Skeletal muscle cell (primary cell): ENCODE results near the gene PARP4.
"Not testable (repeated sequence)": the region's sequence is repeated elsewhere in the genome, so short reads cannot be mapped to it uniquely, and the experiment has no call there.

Experiments used
- DNase-seq: peaks from one replicate; pipeline ENCODE4 v3.0.0-alpha.2; 2010; ENCODE audit warnings: low read depth
- H3K4me3 ChIP-seq: 2 replicates; pipeline ENCODE4 v1.5.1; 2011; ENCODE audit warnings: low read depth, mild to moderate bottlenecking, control low read depth, low read length, moderate library complexity

PARP4 gene

GRCh38 chr13:24512197-24512907 lies at the start of gene PARP4:
TSS of gene PARP4 (minus strand) at chr13:24512778. CDS start at chr13:24503776, 9,002 bp downstream.
- H3K4me3 ChIP-seq: peak within 1 kb of the TSS; percentile 85
- DNase-seq: peak; percentile 53

GRCh38 chr13:24560579-24561187 lies 48.1 kb upstream of the PARP4 start:
- H3K4me3 ChIP-seq: not testable (repeated sequence)

GRCh38 chr13:24559431-24560218 lies 47.0 kb upstream of the PARP4 start:
- DNase-seq, H3K4me3 ChIP-seq: not testable (repeated sequence)

More at GRCh38 chr13:24560579-24561187, 48.1 kb upstream of the PARP4 start:
- not testable (repeated sequence) for DNase-seq

GRCh38 chr13:24557081-24557480 lies 44.5 kb upstream of the PARP4 start:
- no peak overlapping the region for H3K4me3 ChIP-seq
- peak; percentile 14 for DNase-seq

- H3K4me3 ChIP-seq, DNase-seq: not testable (repeated sequence)
Measured at GRCh38 chr13:24553892-24554291, 41.3 kb upstream of the PARP4 start.

GRCh38 chr13:24541476-24542352 lies 29.1 kb upstream of the PARP4 start:
- H3K4me3 ChIP-seq: peak overlapping the region; percentile 49
- not testable (repeated sequence) for DNase-seq

- no peak for DNase-seq
- peak overlapping the region; percentile 49 for H3K4me3 ChIP-seq
Measured at GRCh38 chr13:24541127-24541475, 28.5 kb upstream of the PARP4 start.

- H3K4me3 ChIP-seq: no peak overlapping the region
- no peak for DNase-seq
Measured at GRCh38 chr13:24540236-24541126, 27.9 kb upstream of the PARP4 start.

- H3K4me3 ChIP-seq: no peak overlapping the region
- DNase-seq: no peak
Measured at GRCh38 chr13:24539500-24540165, 27.1 kb upstream of the PARP4 start.

GRCh38 chr13:24529478-24529877 lies 16.9 kb upstream of the PARP4 start:
- no peak for DNase-seq
- no peak overlapping the region for H3K4me3 ChIP-seq

GRCh38 chr13:24528816-24529398 lies 16.3 kb upstream of the PARP4 start:
- DNase-seq: no peak
- H3K4me3 ChIP-seq: no peak overlapping the region

- no peak overlapping the region for H3K4me3 ChIP-seq
- DNase-seq: no peak
Measured at GRCh38 chr13:24527266-24527775, 14.7 kb upstream of the PARP4 start.

- DNase-seq: no peak
- no peak overlapping the region for H3K4me3 ChIP-seq
Measured at GRCh38 chr13:24520733-24521132, 8.2 kb upstream of the PARP4 start.

GRCh38 chr13:24516919-24517318 lies 4.3 kb upstream of the PARP4 start:
- DNase-seq: no peak
- H3K4me3 ChIP-seq: no peak overlapping the region

GRCh38 chr13:24512908-24513213 lies 283 bp upstream of the PARP4 start:
- H3K4me3 ChIP-seq: peak overlapping the region; percentile 85
- DNase-seq: no peak

- DNase-seq: no peak
- peak overlapping the region; percentile 85 for H3K4me3 ChIP-seq
Measured at GRCh38 chr13:24511816-24512196, 772 bp downstream of the PARP4 start.

- H3K4me3 ChIP-seq: peak overlapping the region; percentile 85
- peak; percentile 64 for DNase-seq
Measured at GRCh38 chr13:24511019-24511815, 1.4 kb downstream of the PARP4 start.
